ENCODE results near the gene NEU4.

DNA sequence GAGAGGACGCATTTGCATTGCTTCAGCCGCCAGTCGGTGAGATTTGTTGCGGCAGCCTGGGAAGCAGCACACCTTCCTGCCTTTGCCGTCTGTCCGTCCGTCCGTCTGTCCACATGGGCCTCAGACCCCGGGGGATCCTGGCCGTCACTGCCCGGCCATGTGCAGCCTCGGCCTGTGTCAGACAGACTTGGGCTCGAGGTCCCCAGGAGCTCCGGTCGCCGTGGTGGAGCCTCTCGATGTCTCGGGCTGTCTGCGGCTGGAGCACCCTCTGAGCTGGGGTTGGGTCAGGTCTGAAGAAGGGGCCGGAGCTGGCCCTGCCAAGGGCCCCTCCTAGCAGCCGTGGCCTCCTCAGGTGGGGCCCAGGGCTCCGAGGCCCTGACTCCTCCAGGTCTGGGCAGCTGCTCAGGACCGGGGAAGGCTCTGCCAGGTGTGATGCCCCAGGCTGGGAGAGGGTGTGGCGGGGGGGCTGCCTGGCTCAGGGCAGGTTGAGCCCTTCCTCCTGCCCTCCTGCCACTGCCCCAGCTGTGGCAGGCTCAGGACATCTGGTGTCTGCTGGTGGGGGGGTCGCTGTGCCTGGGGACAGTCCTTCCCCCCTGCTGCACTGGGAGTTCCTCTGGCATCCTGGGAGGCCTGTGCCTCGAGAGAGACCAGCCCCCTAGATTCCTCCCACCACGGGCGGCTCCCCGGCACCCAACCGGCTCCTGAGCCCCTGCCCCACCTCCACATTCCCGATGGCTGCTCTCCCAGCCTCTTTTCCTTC lies 11.8 kb downstream of the NEU4 start:
- TF ChIP-seq, protein P1, sequence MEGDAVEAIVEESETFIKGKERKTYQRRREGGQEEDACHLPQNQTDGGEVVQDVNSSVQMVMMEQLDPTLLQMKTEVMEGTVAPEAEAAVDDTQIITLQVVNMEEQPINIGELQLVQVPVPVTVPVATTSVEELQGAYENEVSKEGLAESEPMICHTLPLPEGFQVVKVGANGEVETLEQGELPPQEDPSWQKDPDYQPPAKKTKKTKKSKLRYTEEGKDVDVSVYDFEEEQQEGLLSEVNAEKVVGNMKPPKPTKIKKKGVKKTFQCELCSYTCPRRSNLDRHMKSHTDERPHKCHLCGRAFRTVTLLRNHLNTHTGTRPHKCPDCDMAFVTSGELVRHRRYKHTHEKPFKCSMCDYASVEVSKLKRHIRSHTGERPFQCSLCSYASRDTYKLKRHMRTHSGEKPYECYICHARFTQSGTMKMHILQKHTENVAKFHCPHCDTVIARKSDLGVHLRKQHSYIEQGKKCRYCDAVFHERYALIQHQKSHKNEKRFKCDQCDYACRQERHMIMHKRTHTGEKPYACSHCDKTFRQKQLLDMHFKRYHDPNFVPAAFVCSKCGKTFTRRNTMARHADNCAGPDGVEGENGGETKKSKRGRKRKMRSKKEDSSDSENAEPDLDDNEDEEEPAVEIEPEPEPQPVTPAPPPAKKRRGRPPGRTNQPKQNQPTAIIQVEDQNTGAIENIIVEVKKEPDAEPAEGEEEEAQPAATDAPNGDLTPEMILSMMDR (IDR thresholded peaks at IDR 0.05; ENCODE audit: insufficient read depth, low read depth, low read length) = no peak
- TF ChIP-seq EZH2 (IDR thresholded peaks at IDR 0.05; ENCODE audit: insufficient read depth, low read length) = no peak

All from astrocyte (in vitro differentiated cells and primary cell).